ENCODE results near the gene PCDHGB1.

GRCh38 chr5:141384471-141385267 is 34.8 kb downstream of the PCDHGB1 start:
- TF ChIP-seq CTCF (conservative IDR thresholded peaks at IDR 0.05; ENCODE audit: low read length), result no peak
- TF ChIP-seq EZH2phosphoT487 (IDR thresholded peaks at IDR 0.05; ENCODE audit: borderline replicate concordance, low read depth, low read length), result no peak

All from OCI-LY7 (cell line).